Gastroesophageal sphincter (tissue), 4 donors: ENCODE data around the gene LHX2. TPM values are rescaled to one million over a fixed set of nuclear protein-coding genes. Genes with fewer than 3 reads are reported as not detected.

ENCODE experiments used
- ATAC-seq: fragments of 150-250 bp; one replicate; pipeline ENCODE4 v1.9.1; 2016; ENCODE audit warnings: mild to moderate bottlenecking, moderate library complexity
- H3K27ac ChIP-seq, 4 donors: fragments of 200-600 bp; sonication (generic) in 3 of 4; 1 replicate in 3 of 4; 2 replicates in 1 of 4; pipeline ENCODE4 v1.5.1; 2016 to 2019
- H3K27me3 ChIP-seq: fragments of 200-600 bp; sonication (generic); one replicate; pipeline ENCODE4 v1.5.1; 2019
- H3K36me3 ChIP-seq, 2 donors: fragments of 200-600 bp; sonication (generic); one replicate each; pipeline ENCODE4 v1.5.1; 2019; ENCODE audit warnings: control low read depth in 1 of 2
- H3K4me1 ChIP-seq, 3 donors: fragments of 200-600 bp; sonication (generic); 1 replicate in 2 of 3; 2 replicates in 1 of 3; pipeline ENCODE4 v1.5.1; 2016 to 2019; ENCODE audit warnings: control low read depth in 2 of 3
- H3K4me3 ChIP-seq, 2 donors: fragments of 200-600 bp; sonication (generic); one replicate each; pipeline ENCODE4 v1.5.1; 2019; ENCODE audit warnings: mild to moderate bottlenecking in 1 of 2, moderate library complexity in 1 of 2
- H3K9me3 ChIP-seq, 3 donors: fragments of 200-600 bp; sonication (generic); one replicate each; pipeline ENCODE4 v1.5.1; 2017 to 2019; ENCODE audit warnings: control low read depth in 2 of 3
- CTCF ChIP-seq, 4 experiments: fragments of 200-600 bp in 2 of 4; fragments of 450-650 bp in 2 of 4; sonication (generic) in 1 of 4; IDR thresholded peaks; one replicate each; pipeline ENCODE4 v1.5.1; 2017 to 2019; ENCODE audit warnings: antibody characterized with exemption in 4 of 4, mild to moderate bottlenecking in 2 of 4, moderate library complexity in 2 of 4
- EP300 ChIP-seq: sonication (generic); formaldehyde crosslinking; IDR thresholded peaks from one replicate; pipeline ENCODE4 v1.6.1; 2017; ENCODE audit warnings: antibody characterized with exemption, mild to moderate bottlenecking
- POLR2A ChIP-seq, 2 donors: fragments of 450-650 bp; IDR thresholded peaks; one replicate each; pipeline ENCODE4 v1.6.1; 2017; ENCODE audit warnings: antibody characterized with exemption in 2 of 2, mild to moderate bottlenecking in 2 of 2, moderate library complexity in 1 of 2
- POLR2AphosphoS5 ChIP-seq: sonication (generic); formaldehyde crosslinking; IDR thresholded peaks from one replicate; pipeline ENCODE4 v1.6.1; 2017; ENCODE audit warnings: antibody characterized with exemption
- WGBS, 2 donors: methylation state at CpG; one replicate each; pipeline ENCODE4 v1.1.5; 2018; ENCODE audit warnings: low coverage in 1 of 2; 5-methylcytosine and 5-hydroxymethylcytosine counted together
- total RNA-seq, 4 donors: library from RNA; depleted of rRNA; stranded (reverse); fragments of >200 nt; gene quantifications; one replicate each; pipeline ENCODE4 v1.1.0, GENCODE V29; 2016

Gene LHX2
- total RNA-seq, 4 donors from 2014 or later = not detected

GRCh38 chr9:124052401-124052800 lies 40.8 kb downstream of the LHX2 start:
- no peaks in the 10 kb centered on the region for H3K4me1 ChIP-seq
- H3K9me3 ChIP-seq = no peaks in the 10 kb centered on the region
- H3K27me3 ChIP-seq = peaks cover 17% of the 10 kb centered on the region
- H3K4me3 ChIP-seq = no peak overlapping the region
- H3K27ac ChIP-seq = no peak overlapping the region
- no peak for ATAC-seq
- WGBS, 2 donors = 90 to 100% methylated on average over 1 to 4 of the region's 5 CpGs
- no peaks in the 10 kb centered on the region for H3K36me3 ChIP-seq
- no peak for TF ChIP-seq POLR2AphosphoS5
- TF ChIP-seq CTCF (IDR thresholded peaks at IDR 0.05) = no peak
- TF ChIP-seq POLR2A (IDR thresholded peaks at IDR 0.05) = no peak
- no peak for TF ChIP-seq EP300

- Histone ChIP-seq H3K4me3 (no peak overlapping the region), H3K36me3 (no peaks in the 10 kb centered on the region), H3K27me3 (peaks cover 17% of the 10 kb centered on the region), H3K4me1 (no peaks in the 10 kb centered on the region), H3K9me3 (no peaks in the 10 kb centered on the region), H3K27ac (no peak overlapping the region)
- ATAC-seq = no peak
- WGBS, 2 donors = 53% methylated on average over 5 of the region's 7 CpGs; no CpG with 5 or more reads in 1 of the 2 donors
- TF ChIP-seq EP300 (no peak), POLR2A (IDR thresholded peaks at IDR 0.05) (no peak), POLR2AphosphoS5 (no peak), CTCF (IDR thresholded peaks at IDR 0.05) (no peak)
These were observed 43.1 kb downstream of the LHX2 start for GRCh38 chr9:124054582-124055227.

- H3K27me3 ChIP-seq = peaks cover 27% of the 10 kb centered on the region
- H3K27ac ChIP-seq = no peak overlapping the region
- H3K4me3 ChIP-seq = no peak overlapping the region
- 76 to 77% methylated on average over 10 to 14 of the region's 21 CpGs for WGBS, 2 donors
- no peaks in the 10 kb centered on the region for H3K36me3 ChIP-seq
- TF ChIP-seq EP300 (no peak), CTCF (IDR thresholded peaks at IDR 0.05) (no peak), POLR2A (IDR thresholded peaks at IDR 0.05) (no peak), POLR2AphosphoS5 (no peak)
- H3K9me3 ChIP-seq = no peaks in the 10 kb centered on the region
- ATAC-seq = no peak
- no peaks in the 10 kb centered on the region for H3K4me1 ChIP-seq
These were observed 49.5 kb downstream of the LHX2 start for GRCh38 chr9:124060844-124061605.

- no peak overlapping the region for H3K4me3 ChIP-seq
- TF ChIP-seq POLR2A (IDR thresholded peaks at IDR 0.05) (no peak), EP300 (no peak), CTCF (IDR thresholded peaks at IDR 0.05) (no peak), POLR2AphosphoS5 (no peak)
- peaks cover 24% of the 10 kb centered on the region for H3K27me3 ChIP-seq
- no peak for ATAC-seq
- H3K9me3 ChIP-seq = no peaks in the 10 kb centered on the region
- no peak overlapping the region for H3K27ac ChIP-seq
- no peaks in the 10 kb centered on the region for H3K4me1 ChIP-seq
- WGBS, 2 donors = 43% methylated on average over 1 of the region's 2 CpGs; no CpG with 5 or more reads in 1 of the 2 donors
- no peaks in the 10 kb centered on the region for H3K36me3 ChIP-seq
These were observed 50.6 kb downstream of the LHX2 start for GRCh38 chr9:124062172-124062571.
